HT1080 (cell line): Measurements from ENCODE around the gene DCHS1. TPM values are rescaled to one million over a fixed set of nuclear protein-coding genes. Genes with fewer than 3 reads are reported as not detected.

Source experiments
- DNase-seq: peaks from one replicate; pipeline ENCODE4 v3.0.0-alpha.2; 2015; ENCODE audit warnings: low read depth
- total RNA-seq: library from RNA; depleted of rRNA; stranded (reverse); fragments of >200 nt; shearing (Covaris generic); gene quantifications from 2 replicates; pipeline ENCODE4 v1.2.3, GENCODE V29; 2014

Gene DCHS1
- total RNA-seq, 1 experiment from 2014 or later: 0.66 TPM

DNA sequence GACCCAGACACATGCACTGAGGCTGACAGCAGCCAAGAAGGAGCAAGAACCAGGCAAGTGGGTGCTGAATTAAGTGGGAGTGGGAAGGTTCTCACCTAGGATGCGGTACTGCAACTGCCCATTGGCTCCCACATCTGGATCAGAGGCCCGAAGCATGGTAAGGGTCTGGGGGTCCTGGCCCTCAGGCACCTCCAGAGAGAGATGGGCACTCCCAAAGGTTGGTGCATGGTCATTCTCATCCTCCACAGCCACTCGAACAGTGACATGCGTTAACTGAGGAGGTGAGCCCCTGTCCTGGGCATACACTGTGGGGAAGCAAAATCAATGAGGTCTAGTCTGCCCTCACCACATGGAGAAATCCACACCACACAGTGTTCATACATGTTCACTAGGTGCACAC lies 27.1 kb downstream of the DCHS1 start:
- no peak for DNase-seq

DNA sequence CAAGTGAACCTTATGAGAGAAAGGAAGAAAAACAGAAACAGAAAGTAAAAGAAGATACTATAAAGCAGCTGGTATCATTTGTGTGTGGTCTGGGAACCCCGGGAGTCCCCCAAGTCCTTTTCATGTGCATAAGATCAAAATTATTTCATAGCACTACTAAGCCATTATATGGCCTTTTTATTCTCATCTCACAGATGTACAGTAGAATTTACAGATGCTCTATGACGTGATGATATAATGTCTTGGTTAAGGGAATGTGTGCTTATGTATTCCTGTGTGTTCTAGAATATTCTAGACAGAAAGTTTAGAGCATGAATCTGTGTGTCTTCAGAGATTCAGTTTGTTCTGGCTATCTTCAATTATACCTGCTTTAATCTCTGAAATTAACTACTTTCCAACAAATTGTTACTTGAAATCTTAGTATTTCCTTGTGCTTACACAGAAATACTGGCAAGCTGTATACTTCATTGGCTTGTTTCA lies 27.8 kb downstream of the DCHS1 start:
- no peak for DNase-seq

DNA sequence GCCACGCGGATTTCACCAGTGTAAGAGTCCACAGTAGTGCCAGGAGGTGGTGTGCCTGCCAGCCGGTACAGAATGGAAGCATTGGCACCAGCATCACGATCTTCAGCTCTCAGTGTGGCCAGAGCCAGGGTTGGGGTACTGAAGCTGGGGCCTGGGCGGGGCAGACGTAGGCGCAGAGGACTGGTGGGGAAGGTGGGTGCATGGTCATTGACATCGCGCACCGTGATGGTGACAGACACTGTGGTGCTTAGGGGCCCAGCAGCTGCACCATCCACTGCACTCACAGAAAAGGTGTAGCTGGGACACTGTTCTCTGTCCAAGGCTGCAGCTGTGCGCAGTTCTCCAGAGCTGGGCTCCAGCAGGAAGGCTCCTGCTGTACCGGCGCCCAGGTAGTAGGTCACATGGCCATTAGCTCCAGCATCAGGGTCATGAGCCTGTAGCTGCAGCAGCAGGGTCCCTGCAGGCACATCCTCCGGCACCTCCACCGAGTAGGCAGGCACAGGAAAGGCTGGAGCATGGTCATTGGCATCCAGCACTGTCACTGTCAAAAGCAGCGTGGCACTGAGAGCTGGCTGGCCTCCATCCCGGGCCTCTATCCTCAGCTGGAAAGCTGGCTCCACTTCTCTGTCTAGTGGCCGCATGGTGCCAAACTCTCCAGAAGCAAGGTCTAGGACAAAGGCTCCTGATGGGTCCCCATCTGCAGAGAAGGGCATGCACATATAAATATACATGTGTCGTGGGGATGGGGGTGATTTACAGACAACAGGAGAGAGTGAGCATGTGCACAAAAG lies 28.4 kb downstream of the DCHS1 start:
- no peak for DNase-seq

DNA sequence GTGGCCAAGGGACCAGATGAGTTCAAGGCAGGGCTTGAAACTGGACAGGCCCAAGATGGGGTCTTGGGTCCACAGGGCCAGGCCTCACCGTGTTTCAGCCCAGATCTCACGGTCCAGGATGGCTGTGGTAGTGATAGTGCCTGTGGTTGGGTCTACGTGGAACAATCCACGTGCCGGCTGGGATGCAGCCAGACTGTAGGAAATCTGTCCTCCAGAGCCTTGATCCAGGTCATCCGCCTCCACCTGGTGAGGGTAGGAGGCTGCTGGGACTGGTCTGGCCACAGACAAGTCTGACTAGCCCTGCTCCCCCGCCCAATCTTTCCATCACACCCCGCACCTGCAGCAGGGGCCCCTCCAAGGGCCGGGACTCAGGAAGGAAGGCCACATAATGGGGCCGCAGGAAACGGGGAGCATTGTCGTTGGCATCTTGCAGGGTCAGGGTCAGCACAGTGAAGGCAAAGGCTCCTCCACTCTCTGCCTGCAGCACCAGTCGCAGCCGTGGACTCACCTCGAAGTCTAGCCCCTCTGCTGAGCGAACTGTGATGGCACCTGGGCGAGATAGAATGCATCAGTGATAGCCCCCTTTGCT lies 29.7 kb downstream of the DCHS1 start:
- DNase-seq: no peak

DNA sequence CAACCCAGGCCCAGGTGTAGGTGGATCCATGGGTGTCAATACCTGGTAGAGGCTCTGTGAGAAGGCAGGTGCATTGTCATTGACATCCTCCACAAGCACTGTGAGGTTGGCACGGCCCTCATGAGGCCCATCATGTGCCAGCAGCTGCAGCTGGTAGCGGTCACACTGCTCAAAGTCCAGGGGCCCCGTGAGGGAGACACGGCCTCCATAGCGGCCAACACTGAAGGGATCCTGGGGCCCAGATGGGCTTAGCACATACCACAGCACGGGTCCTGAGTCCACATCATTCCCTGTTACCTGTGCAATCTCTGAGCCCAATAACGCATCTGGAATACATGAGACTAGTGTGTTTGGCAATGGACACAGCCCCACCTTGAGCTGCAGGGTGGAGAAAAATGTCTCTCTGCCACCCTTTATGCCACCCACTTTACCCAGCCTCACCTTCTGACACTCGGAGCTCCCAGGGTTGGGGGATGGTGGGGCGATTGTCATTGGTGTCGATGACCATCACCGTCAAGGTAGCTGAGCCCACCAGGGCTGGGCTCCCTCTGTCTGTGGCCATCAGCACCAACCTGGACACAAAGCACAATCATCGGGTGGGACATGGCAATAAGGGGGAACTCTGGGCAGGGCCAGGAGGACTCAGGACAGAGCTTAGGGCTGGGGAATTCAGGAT lies 30.3 kb downstream of the DCHS1 start:
- DNase-seq: no peak

DNA sequence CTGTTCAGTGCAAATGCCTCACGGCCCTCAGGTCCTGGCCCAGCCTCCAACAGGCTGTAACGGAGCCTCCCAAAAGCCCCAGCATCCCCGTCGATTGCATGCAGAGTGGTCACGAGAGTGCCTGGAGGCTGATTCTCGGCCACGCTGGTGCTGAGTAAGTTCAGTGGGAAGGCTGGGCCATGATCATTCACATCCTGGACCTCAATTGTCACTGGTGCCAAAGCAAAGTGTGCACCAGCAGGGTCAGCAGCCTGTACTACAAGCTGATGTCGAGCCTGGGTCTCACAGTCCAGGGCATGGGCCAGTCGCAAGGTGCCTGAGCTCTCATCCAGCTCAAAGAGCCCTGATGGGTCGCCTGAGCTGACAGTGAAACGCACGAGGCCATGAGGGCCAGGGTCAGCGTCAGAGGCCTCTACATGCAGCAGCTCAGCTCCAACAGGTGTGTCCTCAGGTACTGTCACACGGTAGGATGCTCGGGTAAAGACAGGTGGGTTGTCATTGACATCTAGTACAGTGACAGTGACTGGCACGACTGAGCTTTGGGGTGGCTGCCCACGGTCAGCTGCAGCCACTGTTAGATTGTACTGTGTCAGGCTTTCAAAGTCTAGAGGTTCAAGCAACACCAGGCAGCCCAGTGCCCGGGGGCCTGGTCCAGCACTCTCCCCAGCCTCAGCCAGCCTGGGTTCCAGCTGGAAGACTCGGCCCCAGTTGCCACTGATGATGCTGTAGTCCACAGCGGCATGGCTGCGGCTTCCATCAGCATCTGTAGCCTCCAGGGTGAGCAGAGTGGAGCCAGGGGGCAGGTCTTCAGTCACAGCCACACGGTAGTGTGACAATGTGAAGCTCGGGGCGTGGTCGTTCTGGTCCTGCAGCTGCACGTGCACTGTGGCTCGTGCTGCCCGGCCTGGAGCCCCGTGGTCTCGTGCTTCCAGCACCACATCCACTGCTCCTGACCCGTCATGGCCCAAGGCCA lies 31.9 kb downstream of the DCHS1 start:
- no peak for DNase-seq

DNA sequence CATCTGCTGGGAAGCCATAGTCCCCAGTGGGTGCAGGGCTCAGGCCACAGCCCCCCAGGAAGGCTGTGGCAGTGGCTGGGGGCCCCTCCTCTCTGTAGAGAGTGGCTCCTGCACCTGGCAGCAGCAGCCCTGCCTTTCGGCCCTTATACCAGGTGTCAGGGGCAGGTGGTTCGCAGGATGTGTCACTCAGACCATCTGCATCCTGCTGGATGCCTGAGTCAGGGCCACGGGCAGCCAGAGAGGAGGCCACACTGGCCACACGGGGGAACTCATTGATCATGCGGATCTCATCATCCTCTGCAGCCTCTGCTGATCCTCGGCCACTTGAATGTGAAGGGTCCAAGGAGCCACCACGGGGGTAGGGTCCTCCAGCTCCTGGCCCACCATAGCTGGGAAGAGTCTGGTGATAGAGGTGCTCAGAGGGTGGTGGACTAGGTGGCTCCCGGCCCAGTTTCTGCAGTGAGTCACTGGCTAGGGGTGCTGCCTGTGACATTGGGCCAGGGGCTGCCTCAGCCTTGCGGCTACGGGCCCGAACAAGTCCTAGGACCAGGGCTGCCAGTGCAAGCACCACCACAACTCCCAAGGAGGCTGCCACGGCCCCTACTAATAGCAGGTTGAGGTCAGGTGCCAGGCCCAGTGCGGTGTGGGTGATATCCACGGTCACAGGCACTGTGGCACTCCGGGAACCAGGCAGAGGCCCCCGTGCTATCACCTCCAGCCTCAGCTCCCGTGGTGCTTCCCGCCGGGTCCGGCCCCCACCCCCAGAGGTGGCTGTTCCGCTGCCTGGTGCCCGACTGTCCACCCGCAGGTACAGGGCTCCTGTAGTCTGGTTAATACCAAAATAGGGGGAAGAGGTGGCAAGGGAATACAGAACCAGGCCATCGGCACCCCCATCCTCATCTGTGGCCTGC lies 33.1 kb downstream of the DCHS1 start:
- DNase-seq: peak; percentile 34

DNA sequence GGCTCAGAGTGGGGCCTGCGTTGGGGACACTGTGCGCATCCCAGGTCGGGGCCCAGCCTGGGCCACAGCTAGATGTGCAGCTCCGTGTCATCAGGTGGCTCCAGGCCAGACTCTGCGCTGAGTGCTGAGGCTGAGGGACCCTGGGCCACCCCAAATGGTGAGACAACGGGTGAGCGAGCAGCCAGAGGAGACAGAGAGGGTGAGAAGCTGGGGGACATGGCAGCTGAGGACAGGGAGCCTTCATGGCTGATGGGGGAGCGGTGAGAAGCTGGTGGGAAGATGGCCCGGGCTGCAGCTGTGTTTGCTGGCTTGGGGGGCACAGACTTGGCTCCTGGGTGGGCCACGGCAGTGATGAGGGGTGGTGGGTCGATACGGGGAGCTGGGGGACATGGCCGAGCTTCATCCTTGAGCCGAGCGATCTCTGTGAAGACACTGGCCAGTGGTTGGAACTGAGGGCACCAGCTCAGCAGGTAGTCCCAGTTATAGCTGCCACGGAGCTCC lies 33.8 kb downstream of the DCHS1 start:
- no peak for DNase-seq

DNA sequence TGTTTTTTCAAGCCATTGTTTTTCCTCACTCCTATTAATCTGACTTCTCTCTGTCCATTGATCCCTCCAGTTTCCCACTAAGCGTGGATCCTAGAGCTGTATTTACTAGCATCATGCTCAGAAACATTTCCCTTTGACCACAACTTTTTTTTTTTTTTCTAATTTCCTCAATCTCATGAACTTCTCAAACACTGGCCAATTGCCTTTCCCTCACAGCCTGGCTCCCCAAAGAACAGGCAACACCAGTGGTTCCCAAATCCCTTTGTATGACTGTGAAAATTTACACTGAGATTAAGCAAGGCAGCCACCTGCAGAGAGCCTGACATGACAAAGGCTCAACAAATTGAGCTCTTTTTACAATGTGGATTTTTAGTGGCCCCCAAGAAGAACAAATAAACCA lies 35.0 kb downstream of the DCHS1 start:
- no peak for DNase-seq

DNA sequence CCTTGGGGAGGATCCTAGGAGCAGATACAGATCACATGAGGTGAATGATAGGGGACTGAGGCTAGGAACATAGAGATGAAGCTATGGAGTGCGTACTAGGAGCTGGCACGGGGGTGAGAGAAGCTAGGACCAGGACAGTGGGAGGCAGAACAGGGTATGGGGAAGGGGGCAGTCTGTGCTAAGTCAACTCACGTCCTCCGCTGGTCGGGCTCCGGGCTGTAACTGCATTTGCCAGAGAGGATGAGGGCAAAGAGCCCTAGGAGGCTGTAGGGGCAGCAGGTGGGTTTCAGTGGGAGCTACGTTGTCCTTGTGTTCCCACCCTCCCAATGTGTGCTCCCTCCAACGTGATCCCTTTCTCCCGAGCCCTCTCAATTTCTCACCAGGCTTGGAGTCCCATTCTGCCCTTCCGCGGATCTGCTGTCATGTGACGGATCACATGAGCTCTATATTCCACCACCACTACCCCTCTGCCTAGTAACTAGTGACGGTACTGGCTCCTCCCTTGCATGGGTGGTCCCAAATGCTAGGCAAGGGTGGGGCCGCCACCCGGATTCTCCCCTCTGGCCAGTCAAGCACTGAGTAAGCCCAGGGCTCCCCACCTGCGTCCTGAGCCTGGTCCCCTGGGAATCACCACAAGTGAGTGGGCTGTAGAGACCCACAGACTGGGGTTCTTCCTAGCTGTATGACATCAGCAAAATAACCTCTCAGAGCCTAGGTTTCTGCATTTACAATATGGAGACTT lies 36.4 kb downstream of the DCHS1 start, which contains the start of gene TPP1:
Gene TPP1, minus strand, starts transcription at position 419 of the 742 bp plus-strand sequence. Its CDS starts 22 bp downstream, at position 397.
- peak; percentile 91 for DNase-seq

DNA sequence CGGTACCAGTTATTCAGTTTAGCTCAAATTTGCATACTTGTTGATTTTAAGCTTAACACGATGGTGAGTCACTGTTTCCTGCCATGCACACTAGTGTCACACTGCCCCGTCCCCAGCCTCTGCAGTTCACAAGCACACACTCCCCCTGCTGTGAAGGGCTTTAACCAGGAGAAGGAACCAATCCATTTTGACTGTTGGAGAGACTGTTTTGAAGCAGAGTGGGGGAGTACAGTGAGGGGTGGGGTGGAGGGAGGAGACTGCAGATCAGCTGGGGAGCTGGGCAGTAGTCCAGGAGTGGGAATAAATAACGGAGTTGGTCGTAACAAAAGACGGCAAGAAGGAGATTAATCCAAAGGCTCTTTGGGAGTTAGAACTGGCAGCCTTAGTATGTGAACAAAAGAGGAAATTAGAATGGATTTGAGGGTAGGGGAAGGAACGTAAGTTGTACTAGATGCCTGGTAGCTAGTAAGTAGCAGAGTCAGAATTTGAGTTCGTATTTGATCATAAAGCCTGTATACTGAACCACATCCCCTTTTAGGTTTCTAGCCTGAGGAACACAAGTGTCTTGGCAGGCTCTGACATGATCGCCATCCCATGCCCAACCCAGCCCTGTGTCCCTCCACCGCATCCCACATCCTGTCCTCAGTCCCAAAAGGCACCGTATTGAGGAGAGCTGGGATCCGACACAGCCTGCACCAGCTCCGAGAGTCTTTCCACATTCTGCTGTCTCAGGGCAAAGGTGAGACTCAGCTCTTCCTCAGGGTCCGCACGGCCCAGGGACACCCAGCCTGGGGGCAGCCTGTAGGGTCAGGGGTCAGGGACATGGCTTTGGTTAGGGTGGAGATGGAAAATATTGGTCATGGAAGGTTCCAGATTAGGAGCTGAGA lies 37.2 kb downstream of the DCHS1 start:
- DNase-seq: peak; percentile 77

DNA sequence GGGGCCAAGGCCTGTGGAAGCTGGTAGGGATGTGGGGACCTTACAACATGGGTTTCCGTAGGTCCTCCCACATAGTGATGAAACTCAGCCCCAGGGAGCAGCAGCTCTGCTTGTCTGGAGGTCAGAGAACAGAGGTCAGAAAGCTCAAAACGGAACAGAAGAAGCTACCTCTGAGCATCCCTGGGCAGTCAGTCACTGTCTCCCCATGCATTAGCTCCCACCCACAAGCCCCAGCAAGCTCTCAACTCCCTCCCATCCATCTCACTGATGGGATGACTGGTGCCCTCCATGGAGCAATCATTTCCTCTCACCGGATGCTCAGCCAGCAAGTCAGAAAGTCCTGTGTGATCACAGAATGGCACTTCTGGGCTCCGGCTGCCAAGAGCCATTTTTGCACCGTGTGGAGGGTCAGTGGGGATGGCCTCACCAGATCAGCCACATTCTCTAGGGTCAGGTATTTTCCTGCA lies 38.3 kb downstream of the DCHS1 start:
- DNase-seq: peak; percentile 72

DNA sequence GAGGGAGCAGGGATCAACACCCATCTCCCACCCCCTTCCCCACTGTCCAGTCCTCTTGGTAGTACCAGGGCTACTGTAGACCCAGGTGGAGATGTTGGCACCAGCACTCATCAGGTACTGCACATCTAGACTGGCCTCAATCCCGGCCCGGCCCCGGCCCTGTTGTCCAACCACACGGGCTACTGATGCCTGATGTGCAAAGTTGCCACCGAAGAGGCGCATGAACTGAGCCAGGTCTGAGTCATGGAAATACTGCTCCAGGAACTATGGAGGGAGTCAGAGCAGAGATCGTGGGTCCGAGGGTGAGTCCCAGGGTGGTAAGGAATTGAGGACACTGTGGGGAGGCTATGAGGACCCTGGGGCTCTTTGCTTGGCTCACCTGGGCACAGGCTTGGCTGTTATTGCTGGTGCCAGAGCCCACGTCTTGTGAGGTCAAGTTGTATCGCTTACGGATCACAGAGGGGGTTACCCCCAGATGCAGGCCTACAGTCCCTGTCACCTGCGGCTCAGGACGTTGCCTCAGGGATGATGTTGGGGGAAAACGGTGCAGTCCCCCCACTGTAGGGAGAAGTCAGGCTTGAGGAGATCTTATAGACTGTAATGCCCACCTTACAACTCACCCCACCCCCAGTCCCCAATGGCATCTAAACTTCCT lies 38.9 kb downstream of the DCHS1 start:
- no peak for DNase-seq

DNA sequence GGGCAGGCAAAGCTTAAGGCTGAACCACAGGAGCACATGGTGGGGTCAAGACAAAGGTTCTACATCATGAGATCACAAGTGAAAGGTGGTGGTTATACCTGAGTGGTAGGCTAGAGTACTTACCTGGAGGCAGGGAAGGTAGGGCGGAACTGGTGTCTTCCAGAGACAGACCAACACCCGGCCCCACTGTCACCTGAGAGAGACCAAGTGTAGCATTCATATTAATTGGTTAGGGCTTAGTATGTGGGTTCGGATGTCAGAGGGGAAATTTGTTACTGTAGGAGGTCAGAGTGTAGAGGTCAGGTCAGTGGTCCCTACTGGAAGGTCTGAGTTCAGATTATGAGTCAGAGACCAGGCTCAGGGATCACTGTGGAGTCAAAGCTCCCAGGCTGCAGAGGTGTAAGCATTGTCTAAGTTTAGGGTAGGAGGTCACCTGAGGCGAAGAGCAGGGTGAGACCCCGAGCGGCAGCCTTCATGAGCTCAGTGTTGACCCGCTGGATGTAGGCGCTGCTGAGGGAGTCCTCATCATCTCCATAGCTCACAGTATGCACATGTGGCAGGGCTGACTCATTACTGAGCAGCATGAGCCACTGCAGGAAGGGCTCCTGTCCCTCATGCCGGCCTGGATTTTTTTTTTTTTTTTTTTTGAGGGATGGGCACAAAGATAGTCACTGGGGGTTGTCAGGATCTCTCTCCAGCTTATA lies 39.6 kb downstream of the DCHS1 start:
- peak; percentile 59 for DNase-seq

DNA sequence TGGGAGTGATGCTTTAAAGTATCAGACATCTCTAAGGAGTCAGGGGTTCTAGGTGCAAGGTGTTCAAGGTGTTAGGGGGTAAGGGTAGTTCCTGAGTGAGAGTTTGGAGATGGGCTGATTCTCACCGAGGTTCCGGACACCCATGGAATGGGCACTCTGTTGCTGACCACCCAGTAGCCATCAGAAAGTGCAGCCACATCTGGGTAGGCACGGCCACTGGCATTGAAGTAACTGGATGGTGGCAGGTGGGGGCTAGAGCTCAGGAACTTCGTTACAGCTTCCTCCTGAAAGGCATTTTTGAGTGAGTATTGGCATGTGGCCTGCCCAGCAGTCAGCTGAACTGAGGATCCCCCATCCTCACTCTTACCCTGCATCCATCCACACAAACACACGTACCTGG lies 40.6 kb downstream of the DCHS1 start:
- no peak for DNase-seq

DNA sequence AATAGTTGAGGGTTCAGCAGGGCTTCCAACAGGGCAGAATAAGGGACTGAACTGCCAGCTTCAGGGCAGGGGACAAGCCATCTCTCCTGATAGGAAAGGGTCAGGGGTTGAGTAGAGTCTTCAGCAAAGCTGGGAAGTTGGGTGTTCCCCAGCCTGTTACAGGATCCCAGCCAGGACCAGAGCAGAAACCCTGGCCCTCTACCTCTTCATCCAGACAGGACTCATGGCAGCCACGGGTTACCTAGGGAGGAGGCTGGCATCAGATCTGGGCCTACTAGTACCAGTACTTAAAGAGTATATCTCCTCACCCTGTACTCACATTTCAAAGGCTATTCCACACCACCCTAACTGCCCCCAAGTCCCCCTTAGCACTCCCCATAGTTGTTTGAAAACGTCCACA lies 41.2 kb downstream of the DCHS1 start:
- no peak for DNase-seq

DNA sequence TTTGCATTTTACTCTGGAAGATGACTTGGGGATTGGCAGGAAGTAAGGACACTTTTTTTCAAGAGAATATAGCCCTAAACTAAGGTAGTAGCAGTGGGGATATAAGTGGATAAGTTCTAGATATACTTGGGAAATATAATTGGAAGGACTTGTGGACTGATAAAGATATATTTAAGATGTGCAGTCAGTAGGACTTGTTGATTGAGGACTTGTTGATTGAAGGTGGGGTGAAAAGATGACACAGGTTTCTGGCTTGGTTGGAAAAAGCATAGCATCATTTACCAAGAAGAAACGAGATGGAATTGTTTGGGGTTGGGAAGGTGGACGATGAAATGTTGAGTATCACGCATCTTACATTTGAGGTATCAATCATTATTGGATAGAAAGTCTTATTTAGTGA lies 42.1 kb downstream of the DCHS1 start:
- no peak for DNase-seq
